PC-3 (cell line): ENCODE results near the gene FGR. TPM values are rescaled to one million over a fixed set of nuclear protein-coding genes. Genes with fewer than 3 reads are reported as not detected.

Experiments
- ATAC-seq: fragments of 200-7000 bp; cut with Tn5 transposase; 2 replicates; pipeline ENCODE4 v1.9.1; 2020; ENCODE audit warnings: mild to moderate bottlenecking, moderate library complexity
- BruUV-seq: library from RNA; stranded (reverse); fragments of 400-500 nt; replicated peaks from 2 replicates; lab custom pipeline; 2021; lab: Mats Ljungman, UMichigan
- CTCF ChIA-PET: fragments of 300-600 bp; sonication (Branson Sonifier 250); formaldehyde crosslinking; loops from one replicate; lab custom pipeline; 2022; ENCODE audit warnings: antibody characterized with exemption; lab: Charles Lee
- POLR2A ChIA-PET: fragments of 300-600 bp; sonication (Branson Sonifier 250); formaldehyde crosslinking; loops from one replicate; lab custom pipeline; 2022; ENCODE audit warnings: antibody characterized with exemption; ENCODE audit not compliant: unreplicated experiment; lab: Charles Lee
- DNase-seq: peaks from one replicate; pipeline ENCODE4 v3.0.0-alpha.2; 2015
- H2AFZ ChIP-seq: fragments of 300-600 bp; sonication (generic); 2 replicates; pipeline ENCODE4 v1.6.0; 2016; ENCODE audit warnings: antibody characterized with exemption, low read length
- H3F3A ChIP-seq: fragments of 300-600 bp; sonication (generic); one replicate; pipeline ENCODE4 v1.6.0; 2017; ENCODE audit warnings: antibody characterized with exemption, low read length, control low read depth, mild to moderate bottlenecking; ENCODE audit not compliant: unreplicated experiment
- H3K27ac ChIP-seq: fragments of 300-600 bp; sonication (generic); 2 replicates; pipeline ENCODE4 v1.5.1; 2016; ENCODE audit warnings: mild to moderate bottlenecking, low read length
- H3K27me3 ChIP-seq: fragments of 300-600 bp; sonication (generic); 2 replicates; pipeline ENCODE4 v1.6.1; 2016; ENCODE audit warnings: low read length, mixed read lengths
- H3K36me3 ChIP-seq: fragments of 300-600 bp; sonication (generic); 2 replicates; pipeline ENCODE4 v1.6.1; 2016; ENCODE audit warnings: low read depth, mixed run types, low read length, mixed read lengths
- H3K4me1 ChIP-seq: fragments of 300-600 bp; sonication (generic); 2 replicates; pipeline ENCODE4 v1.5.1; 2016; ENCODE audit warnings: low read length; ENCODE audit not compliant: insufficient read depth
- H3K4me2 ChIP-seq: fragments of 300-600 bp; sonication (generic); 2 replicates; pipeline ENCODE4 v1.6.0; 2016; ENCODE audit warnings: low read length
- H3K4me3 ChIP-seq: fragments of 300-600 bp; sonication (generic); 2 replicates; pipeline ENCODE4 v1.5.1; 2016; ENCODE audit warnings: mild to moderate bottlenecking, low read length, mixed read lengths
- H3K79me2 ChIP-seq: fragments of 300-600 bp; sonication (generic); 2 replicates; pipeline ENCODE4 v1.6.1; 2017; ENCODE audit warnings: low read length, mixed read lengths
- H3K9ac ChIP-seq: fragments of 300-600 bp; sonication (generic); 2 replicates; pipeline ENCODE4 v1.6.0; 2016; ENCODE audit warnings: mild to moderate bottlenecking, low read length
- H3K9me2 ChIP-seq: fragments of 300-600 bp; sonication (generic); replicated peaks from 2 replicates; pipeline ENCODE4 v1.6.1; 2016; ENCODE audit warnings: mixed run types, low read length, mixed read lengths
- H3K9me3 ChIP-seq: fragments of 300-600 bp; sonication (generic); 2 replicates; pipeline ENCODE4 v1.6.1; 2016; ENCODE audit warnings: low read length, mixed read lengths
- H4K20me1 ChIP-seq: fragments of 300-600 bp; sonication (generic); 2 replicates; pipeline ENCODE4 v1.6.1; 2016; ENCODE audit warnings: low read length, mixed read lengths
- CTCF ChIP-seq: fragments of 300-600 bp; sonication (generic); conservative IDR thresholded peaks from 2 replicates; pipeline ENCODE4 v1.5.1; 2017; ENCODE audit warnings: antibody characterized with exemption, low read depth, mild to moderate bottlenecking, low read length
- EZH2 ChIP-seq: fragments of 300-600 bp; sonication (generic); IDR thresholded peaks from one replicate; pipeline ENCODE4 v1.6.1; 2017; ENCODE audit warnings: antibody characterized with exemption, mild to moderate bottlenecking, low read length; ENCODE audit not compliant: unreplicated experiment
- EZH2phosphoT487 ChIP-seq: fragments of 300-600 bp; sonication (generic); IDR thresholded peaks from 2 replicates; pipeline ENCODE4 v1.6.1; 2018; ENCODE audit warnings: mild to moderate bottlenecking, antibody characterized with exemption, low read length, borderline replicate concordance
- intact Hi-C: fragments of 100-400 bp; cut with micrococcal nuclease; formaldehyde crosslinking; loops from 2 replicates; pipeline ENCODE4 v1.9.0; 2023
- total RNA-seq: library from RNA; depleted of rRNA; stranded (reverse); fragments of >200 nt; gene quantifications from 2 replicates; pipeline ENCODE4 v1.2.3, GENCODE V29; 2014

FGR gene
- total RNA-seq, 1 experiment from 2014 or later = not detected

- Histone ChIP-seq H3K36me3 (peaks cover 4% of the 10 kb centered on the region; the same call in 1 of the 2 replicates), H3F3A (peaks cover 13% of the 10 kb centered on the region), H3K4me2 (no peak overlapping the region), H3K9me3 (no peaks in the 10 kb centered on the region), H3K27me3 (no peaks in the 10 kb centered on the region), H3K27ac (no peak overlapping the region), H3K9ac (no peak overlapping the region), H3K79me2 (peaks cover 87% of the 10 kb centered on the region), H4K20me1 (no peaks in the 10 kb centered on the region), H3K9me2 (no peaks in the 10 kb centered on the region), H2AFZ (no peak overlapping the region), H3K4me3 (no peak overlapping the region), H3K4me1 (peaks cover 39% of the 10 kb centered on the region)
- DNase-seq (no peak), ATAC-seq (no peak)
- ChIA-PET CTCF (interaction anchor here (0.5 to 1.0 kb wide), 2 partner anchors 10 to 67 kb away, joined by 3 to 4 read pairs; no protein-coding TSS in a partner anchor), POLR2A (no interaction called here)
- TF ChIP-seq EZH2 (no peak), CTCF (no peak), EZH2phosphoT487 (no peak)
- intact Hi-C loops = loop anchor here (5.0 kb wide), 1 partner anchor 45 kb away; no protein-coding TSS in a partner anchor
- BruUV-seq = no TSS peak
Observed at GRCh38 chr1:27567146-27567526, 67.8 kb downstream of the FGR start.

GRCh38 chr1:27566462-27567145 lies 68.4 kb downstream of the FGR start:
- Histone ChIP-seq H3K9me2 (no peaks in the 10 kb centered on the region), H3K36me3 (peaks cover 4% of the 10 kb centered on the region; the same call in 1 of the 2 replicates), H2AFZ (no peak overlapping the region), H3F3A (peaks cover 13% of the 10 kb centered on the region), H3K4me1 (peaks cover 39% of the 10 kb centered on the region), H4K20me1 (no peaks in the 10 kb centered on the region), H3K9ac (no peak overlapping the region), H3K9me3 (no peaks in the 10 kb centered on the region), H3K27ac (no peak overlapping the region), H3K27me3 (no peaks in the 10 kb centered on the region), H3K4me3 (no peak overlapping the region), H3K79me2 (peaks cover 87% of the 10 kb centered on the region), H3K4me2 (no peak overlapping the region)
- intact Hi-C loops = loop anchor here (5.0 kb wide), 1 partner anchor 44 kb away; no protein-coding TSS in a partner anchor
- no TSS peak for BruUV-seq
- no peak for ATAC-seq
- POLR2A ChIA-PET = no interaction called here
- DNase-seq = no peak
- CTCF ChIA-PET = interaction anchor here (0.5 to 1.0 kb wide), 2 partner anchors 10 to 67 kb away, joined by 3 to 4 read pairs; no protein-coding TSS in a partner anchor
- TF ChIP-seq EZH2phosphoT487 (no peak), EZH2 (no peak), CTCF (no peak)
